IMR-90 (cell line): ENCODE data around the gene PIK3IP1. TPM values are rescaled to one million over a fixed set of nuclear protein-coding genes. Genes with fewer than 3 reads are reported as not detected.

Experiments
- ATAC-seq: fragments of 200-7000 bp; cut with Tn5 transposase; 2 replicates; pipeline ENCODE4 v1.9.1; 2020; ENCODE audit warnings: low read depth, mild to moderate bottlenecking, moderate library complexity
- BruUV-seq: library from RNA; stranded (reverse); fragments of 400-500 nt; replicated peaks from 2 replicates; lab custom pipeline; 2021; lab: Mats Ljungman, UMichigan
- CTCF ChIA-PET: fragments of 300-600 bp; formaldehyde crosslinking; extraction: SDS; loops from one replicate; lab custom pipeline; 2021; ENCODE audit warnings: antibody characterized with exemption; lab: Yijun Ruan, JAX
- POLR2A ChIA-PET: fragments of 300-600 bp; sonication (Branson Sonifier 250); formaldehyde crosslinking; loops from one replicate; lab custom pipeline; 2022; ENCODE audit warnings: antibody characterized with exemption; ENCODE audit not compliant: unreplicated experiment; lab: Charles Lee
- DNase-seq: peaks from one replicate; pipeline ENCODE4 v3.0.0; 2013
- H2AFZ ChIP-seq: replicated peaks from 2 replicates; pipeline ENCODE3; 2013; ENCODE audit warnings: low read length, mild to moderate bottlenecking; ENCODE audit not compliant: poor library complexity
- H2AK5ac ChIP-seq: 2 replicates; pipeline ENCODE4 v1.6.1; 2013; ENCODE audit warnings: low read depth, low read length, inconsistent platforms
- H2AK9ac ChIP-seq: replicated peaks from 2 replicates; pipeline ENCODE3; 2013; ENCODE audit warnings: mild to moderate bottlenecking, low read depth, low read length, moderate library complexity; ENCODE audit not compliant: poor library complexity
- H2BK120ac ChIP-seq: 2 replicates; pipeline ENCODE4 v1.6.1; 2013; ENCODE audit warnings: low read depth, low read length, inconsistent platforms
- H2BK15ac ChIP-seq: 3 replicates; pipeline ENCODE4 v1.6.1; 2013; ENCODE audit warnings: low read depth, low read length, inconsistent platforms
- H2BK20ac ChIP-seq: 2 replicates; pipeline ENCODE4 v1.6.1; 2013; ENCODE audit warnings: low read depth, mild to moderate bottlenecking, inconsistent platforms, low read length, moderate library complexity
- H2BK5ac ChIP-seq: 2 replicates; pipeline ENCODE4 v1.6.1; 2013; ENCODE audit warnings: mild to moderate bottlenecking, low read depth, low read length, inconsistent platforms; ENCODE audit not compliant: poor library complexity, severe bottlenecking
- H3K14ac ChIP-seq: replicated peaks from 2 replicates; pipeline ENCODE4 v1.6.1; 2013; ENCODE audit warnings: low read depth, low read length, inconsistent platforms
- H3K18ac ChIP-seq: 2 replicates; pipeline ENCODE4 v1.6.1; 2013; ENCODE audit warnings: low read depth, low read length, control low read depth
- H3K23ac ChIP-seq: 2 replicates; pipeline ENCODE4 v1.6.1; 2013; ENCODE audit warnings: low read depth, low read length, inconsistent platforms
- H3K27ac ChIP-seq: 2 replicates; pipeline ENCODE4 v1.5.1; 2013; ENCODE audit warnings: mild to moderate bottlenecking, control low read depth, low read length; ENCODE audit not compliant: insufficient read depth
- H3K27me3 ChIP-seq: 2 replicates; pipeline ENCODE4 v1.6.1; 2013; ENCODE audit warnings: low read length; ENCODE audit not compliant: control insufficient read depth, insufficient read depth
- H3K36me3 ChIP-seq: 2 replicates; pipeline ENCODE4 v1.6.1; 2013; ENCODE audit warnings: low read length, mixed read lengths; ENCODE audit not compliant: control insufficient read depth, insufficient read depth
- H3K4ac ChIP-seq: 2 replicates; pipeline ENCODE4 v1.6.1; 2013; ENCODE audit warnings: low read depth, low read length, inconsistent platforms
- H3K4me1 ChIP-seq: 2 replicates; pipeline ENCODE4 v1.6.1; 2013; ENCODE audit warnings: low read length, mixed read lengths; ENCODE audit not compliant: control insufficient read depth, insufficient read depth
- H3K4me2 ChIP-seq: 2 replicates; pipeline ENCODE4 v1.6.1; 2013; ENCODE audit warnings: low read depth, mild to moderate bottlenecking, control low read depth, low read length, moderate library complexity
- H3K4me3 ChIP-seq: 2 replicates; pipeline ENCODE4 v1.5.1; 2013; ENCODE audit warnings: low read depth, mild to moderate bottlenecking, control low read depth, low read length, moderate library complexity; ENCODE audit not compliant: insufficient read depth
- H3K56ac ChIP-seq: 2 replicates; pipeline ENCODE4 v1.6.1; 2013; ENCODE audit warnings: low read length, inconsistent platforms; ENCODE audit not compliant: insufficient read depth; ENCODE audit errors: extremely low read depth
- H3K79me1 ChIP-seq, 2 experiments: 2 replicates each; pipeline ENCODE4 v1.6.1; 2013; ENCODE audit warnings: low read length in 2 of 2, inconsistent platforms in 1 of 2, low read depth in 1 of 2
- H3K9ac ChIP-seq: 2 replicates; pipeline ENCODE4 v1.6.1; 2013; ENCODE audit warnings: low read depth, low read length, control low read depth
- H3K9me1 ChIP-seq: 2 replicates; pipeline ENCODE4 v1.6.1; 2013; ENCODE audit warnings: low read length, inconsistent platforms; ENCODE audit not compliant: insufficient read depth
- H3K9me3 ChIP-seq: 2 replicates; pipeline ENCODE4 v1.6.1; 2013; ENCODE audit warnings: low read length; ENCODE audit not compliant: control insufficient read depth, insufficient read depth
- H4K20me1 ChIP-seq: 2 replicates; pipeline ENCODE4 v1.6.1; 2013; ENCODE audit warnings: low read length, inconsistent platforms; ENCODE audit not compliant: insufficient read depth
- H4K5ac ChIP-seq: 2 replicates; pipeline ENCODE4 v1.6.1; 2013; ENCODE audit warnings: mild to moderate bottlenecking, low read depth, low read length, control low read depth
- H4K8ac ChIP-seq, 2 experiments: 2 replicates each; pipeline ENCODE4 v1.6.1; 2013; ENCODE audit warnings: low read depth in 2 of 2, low read length in 2 of 2, control low read depth in 1 of 2, inconsistent platforms in 1 of 2
- H4K91ac ChIP-seq: 2 replicates; pipeline ENCODE4 v1.6.1; 2013; ENCODE audit warnings: low read depth, low read length, inconsistent platforms; ENCODE audit not compliant: insufficient read depth
- dilution Hi-C: fragments of 300-500 bp; cut with HindIII; formaldehyde crosslinking; loops from one replicate; pipeline ENCODE4 v1.14.3; 2018; ENCODE audit warnings: low sequenced_read_pairs; ENCODE audit not compliant: unreplicated experiment
- in situ Hi-C: fragments of 300-500 bp; cut with MboI; formaldehyde crosslinking; loops from 3 replicates; pipeline ENCODE4 v1.14.3; 2019; ENCODE audit warnings: low sequenced_read_pairs, inconsistent platforms, mixed read lengths
- intact Hi-C: fragments of 100-400 bp; cut with micrococcal nuclease; formaldehyde crosslinking; loops from 2 replicates; pipeline ENCODE4 v1.10.0; 2022
- polyA plus RNA-seq, 3 experiments: library from polyadenylated mRNA; depleted of rRNA; stranded (reverse); fragments of >200 nt; gene quantifications; 2 replicates each; pipeline ENCODE4 v1.2.3, GENCODE V29; 2012; ENCODE audit warnings: low replicate concordance in 1 of 3
- total RNA-seq: library from RNA; depleted of rRNA; stranded (reverse); fragments of >200 nt; gene quantifications from 2 replicates; pipeline ENCODE4 v1.2.3, GENCODE V29; 2012
- TF ChIP-seq, protein P1 (sequence below): fragments of 150-350 bp; IDR thresholded peaks from 2 replicates; pipeline ENCODE4 v1.6.1; 2017; ENCODE audit warnings: mild to moderate bottlenecking, antibody characterized with exemption, low read length, low read depth

The PIK3IP1 gene
- total and polyA plus RNA-seq, 2 of the 4 experiments (the other 2 are of a cell fraction): 12.9 to 17.6 TPM

GRCh38 chr22:31279821-31280505 lies 12.3 kb downstream of the PIK3IP1 start:
- H3K27ac ChIP-seq: no peak overlapping the region
- no peak overlapping the region for H2BK15ac ChIP-seq
- intact Hi-C loops (no loop called here), in situ Hi-C loops (loop anchor here (10.0 kb wide), 1 partner anchor 65 kb away; the partner anchor contains the start of gene PATZ1), dilution Hi-C loops (no loop called here)
- peaks cover 7% of the 10 kb centered on the region; the same call in 1 of the 2 replicates for H4K20me1 ChIP-seq
- ChIA-PET CTCF (no interaction called here), POLR2A (no interaction called here)
- no peaks in the 10 kb centered on the region; the same call in 1 of the 2 replicates for H3K9me1 ChIP-seq
- no peak overlapping the region for H3K4me3 ChIP-seq
- H2AK5ac ChIP-seq: no peak overlapping the region
- H2BK20ac ChIP-seq: no peak overlapping the region
- no peak overlapping the region for H2AFZ ChIP-seq
- H3K79me1 ChIP-seq: no peaks in the 10 kb centered on the region
- DNase-seq (no peak), ATAC-seq (peak; percentile 15; the same call in 1 of the 2 replicates)
- H3K18ac ChIP-seq: no peak overlapping the region
- H3K4me1 ChIP-seq: no peaks in the 10 kb centered on the region
- peaks cover 51% of the 10 kb centered on the region for H3K36me3 ChIP-seq
- no peak overlapping the region for H3K56ac ChIP-seq
- no peaks in the 10 kb centered on the region for H3K9me3 ChIP-seq
- H2AK9ac ChIP-seq: no peak overlapping the region
- H3K23ac ChIP-seq: no peak overlapping the region
- BruUV-seq: no TSS peak
- no peak overlapping the region for H4K91ac ChIP-seq
- no peak overlapping the region for H2BK120ac ChIP-seq
- H3K27me3 ChIP-seq: no peaks in the 10 kb centered on the region
- H3K9ac ChIP-seq: no peak overlapping the region
- no peak overlapping the region for H3K14ac ChIP-seq
- no peak overlapping the region for H3K4me2 ChIP-seq
- H2BK5ac ChIP-seq: no peak overlapping the region
- no peak overlapping the region for H4K5ac ChIP-seq
- no peak overlapping the region for H4K8ac ChIP-seq
- H3K4ac ChIP-seq: no peak overlapping the region
- TF ChIP-seq, protein P1, sequence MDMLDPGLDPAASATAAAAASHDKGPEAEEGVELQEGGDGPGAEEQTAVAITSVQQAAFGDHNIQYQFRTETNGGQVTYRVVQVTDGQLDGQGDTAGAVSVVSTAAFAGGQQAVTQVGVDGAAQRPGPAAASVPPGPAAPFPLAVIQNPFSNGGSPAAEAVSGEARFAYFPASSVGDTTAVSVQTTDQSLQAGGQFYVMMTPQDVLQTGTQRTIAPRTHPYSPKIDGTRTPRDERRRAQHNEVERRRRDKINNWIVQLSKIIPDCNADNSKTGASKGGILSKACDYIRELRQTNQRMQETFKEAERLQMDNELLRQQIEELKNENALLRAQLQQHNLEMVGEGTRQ: no peak
